Lower leg skin (tissue), 4 donors: ENCODE data around the gene LNX1. TPM values are rescaled to one million over a fixed set of nuclear protein-coding genes. Genes with fewer than 3 reads are reported as not detected.

ENCODE experiments used
- DNase-seq, 2 donors: peaks; one replicate each; pipeline ENCODE4 v3.0.0-alpha.2; 2019; ENCODE audit warnings: low spot score in 2 of 2
- H3K4me3 ChIP-seq: fragments of 200-600 bp; sonication (generic); 2 replicates; pipeline ENCODE4 v1.5.1; 2017; ENCODE audit warnings: mild to moderate bottlenecking, low read depth; ENCODE audit not compliant: poor library complexity, severe bottlenecking
- POLR2A ChIP-seq, 2 donors: fragments of 450-650 bp; IDR thresholded peaks; one replicate each; pipeline ENCODE4 v1.6.1; 2016 to 2017; ENCODE audit warnings: antibody characterized with exemption in 2 of 2, mild to moderate bottlenecking in 1 of 2, moderate library complexity in 1 of 2
- WGBS, 2 donors: methylation state at CpG; one replicate each; pipeline ENCODE4 v1.1.5; 2018; 5-methylcytosine and 5-hydroxymethylcytosine counted together
- intact Hi-C: fragments of 100-400 bp; cut with DNase I; formaldehyde crosslinking; loops from one replicate; pipeline ENCODE4 v1.15.0; 2023; ENCODE audit warnings: low total_unique reads
- total RNA-seq, 4 donors: library from RNA; depleted of rRNA; stranded (reverse); fragments of >200 nt; gene quantifications; one replicate each; pipeline ENCODE4 v1.1.0, GENCODE V29; 2016
- TF ChIP-seq, protein P1 (sequence below), 3 donors: fragments of 450-650 bp; IDR thresholded peaks; one replicate each; pipeline ENCODE4 v1.5.1; 2016; ENCODE audit warnings: antibody characterized with exemption in 3 of 3, mild to moderate bottlenecking in 3 of 3, moderate library complexity in 2 of 3

LNX1 gene
- total RNA-seq, 4 donors from 2014 or later: 37.0 to 79.9 (median 49.5) TPM

DNA sequence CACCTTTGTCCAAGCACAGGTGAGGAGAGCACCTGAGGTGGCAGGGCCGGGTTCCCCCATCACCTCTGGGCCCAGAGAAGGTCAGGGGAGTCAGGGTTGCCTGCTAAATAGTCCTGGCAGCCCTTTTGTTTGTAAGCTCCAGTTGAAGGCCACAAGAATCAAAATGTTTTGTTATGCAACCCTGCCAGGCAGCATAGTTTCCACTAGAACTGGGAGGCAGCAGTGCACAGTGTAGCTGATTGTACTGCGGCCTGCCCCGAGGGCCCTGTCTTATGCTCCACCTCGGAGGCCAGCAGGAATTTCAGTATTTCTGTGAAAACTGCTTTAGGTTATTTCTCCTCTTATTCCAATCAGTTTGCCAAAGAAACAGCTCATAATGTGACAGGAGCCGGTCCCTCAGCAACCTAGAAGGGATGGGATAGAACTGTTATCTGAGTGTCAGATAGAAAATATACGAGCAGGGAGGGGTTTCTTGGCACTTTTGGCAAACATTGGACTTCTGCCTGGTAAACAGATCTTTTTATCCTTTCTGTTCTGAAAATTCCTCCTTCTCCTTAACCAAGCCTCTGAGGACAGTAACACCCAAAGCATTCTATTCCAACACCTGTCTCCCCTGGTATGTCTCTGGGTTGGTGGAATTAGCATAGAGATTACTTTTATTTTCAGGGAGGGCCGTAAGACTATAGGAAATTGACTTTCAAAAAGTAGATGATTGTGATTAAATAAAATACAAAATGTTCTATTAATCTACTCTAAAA is 93.6 kb downstream of the LNX1 start:
- TF ChIP-seq, protein P1, sequence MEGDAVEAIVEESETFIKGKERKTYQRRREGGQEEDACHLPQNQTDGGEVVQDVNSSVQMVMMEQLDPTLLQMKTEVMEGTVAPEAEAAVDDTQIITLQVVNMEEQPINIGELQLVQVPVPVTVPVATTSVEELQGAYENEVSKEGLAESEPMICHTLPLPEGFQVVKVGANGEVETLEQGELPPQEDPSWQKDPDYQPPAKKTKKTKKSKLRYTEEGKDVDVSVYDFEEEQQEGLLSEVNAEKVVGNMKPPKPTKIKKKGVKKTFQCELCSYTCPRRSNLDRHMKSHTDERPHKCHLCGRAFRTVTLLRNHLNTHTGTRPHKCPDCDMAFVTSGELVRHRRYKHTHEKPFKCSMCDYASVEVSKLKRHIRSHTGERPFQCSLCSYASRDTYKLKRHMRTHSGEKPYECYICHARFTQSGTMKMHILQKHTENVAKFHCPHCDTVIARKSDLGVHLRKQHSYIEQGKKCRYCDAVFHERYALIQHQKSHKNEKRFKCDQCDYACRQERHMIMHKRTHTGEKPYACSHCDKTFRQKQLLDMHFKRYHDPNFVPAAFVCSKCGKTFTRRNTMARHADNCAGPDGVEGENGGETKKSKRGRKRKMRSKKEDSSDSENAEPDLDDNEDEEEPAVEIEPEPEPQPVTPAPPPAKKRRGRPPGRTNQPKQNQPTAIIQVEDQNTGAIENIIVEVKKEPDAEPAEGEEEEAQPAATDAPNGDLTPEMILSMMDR (IDR thresholded peaks at IDR 0.05): no peak
- no peak for TF ChIP-seq POLR2A (IDR thresholded peaks at IDR 0.05)
- peak in 1 of 2 donors; percentile 60 for DNase-seq
- whole genome bisulfite sequencing, 2 donors: 38 to 40% methylated on average over 7 of the region's 7 CpGs
- intact Hi-C loops: no loop called here
- no peak overlapping the region for H3K4me3 ChIP-seq

DNA sequence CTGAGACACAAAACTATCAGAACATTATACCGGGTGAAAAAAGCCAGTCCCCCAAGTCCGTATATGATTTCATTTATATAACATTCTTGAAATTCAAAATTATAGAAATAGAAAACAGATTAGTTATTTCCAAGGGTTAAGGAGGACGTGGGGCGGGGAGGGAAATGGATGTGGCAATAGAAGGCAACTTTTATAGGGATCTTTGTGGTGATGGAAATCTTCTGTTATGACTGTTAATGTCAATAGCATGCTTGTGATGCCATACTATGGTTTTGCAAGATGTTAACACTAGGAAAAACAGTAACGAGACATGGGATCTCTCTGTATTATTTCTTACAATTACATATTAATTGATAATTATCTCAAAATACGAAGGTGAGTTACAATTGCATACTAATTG is 96.4 kb downstream of the LNX1 start:
- 89 to 92% methylated on average over 6 of the region's 6 CpGs for WGBS, 2 donors
- DNase-seq: no peak
- no peak overlapping the region for H3K4me3 ChIP-seq
- no peak for TF ChIP-seq POLR2A (IDR thresholded peaks at IDR 0.05)
- TF ChIP-seq, protein P1 (IDR thresholded peaks at IDR 0.05): no peak
- intact Hi-C loops: no loop called here

DNA sequence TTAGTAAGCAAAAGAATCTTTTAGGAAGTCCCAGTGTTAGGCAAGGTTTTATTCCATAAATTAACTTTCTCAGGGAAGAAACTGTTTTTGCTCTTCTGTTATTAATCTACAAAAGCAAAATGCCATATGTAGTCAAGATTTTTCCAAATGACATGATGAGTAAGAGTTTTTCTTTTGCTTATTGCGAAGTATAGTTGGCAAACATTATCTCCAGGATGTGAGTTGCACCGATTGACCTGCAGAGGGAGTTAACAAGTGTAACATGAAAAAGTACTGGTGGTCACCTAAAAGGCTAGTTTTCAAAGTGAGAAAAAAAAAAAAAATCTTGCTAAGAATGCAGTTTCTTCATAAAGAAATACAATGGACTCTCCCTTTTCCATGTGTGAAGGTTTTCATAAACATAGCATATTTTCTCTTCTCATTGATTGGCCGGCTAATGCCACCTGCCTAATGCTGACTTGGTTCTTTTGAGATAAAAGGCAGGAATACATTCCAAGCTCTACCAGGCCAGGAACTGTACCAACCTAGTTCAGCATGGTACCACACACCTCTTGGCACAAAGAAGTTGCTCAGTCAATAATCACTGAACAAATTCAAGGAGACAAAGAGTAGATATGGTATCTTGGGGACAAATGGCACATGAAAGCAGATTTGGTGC is 100.2 kb downstream of the LNX1 start:
- TF ChIP-seq POLR2A (IDR thresholded peaks at IDR 0.05): no peak
- TF ChIP-seq, protein P1 (IDR thresholded peaks at IDR 0.05): no peak
- 38 to 40% methylated on average over 3 of the region's 3 CpGs for WGBS, 2 donors
- peak in 1 of 2 donors; percentile 41 for DNase-seq
- intact Hi-C loops: no loop called here
- H3K4me3 ChIP-seq: no peak overlapping the region

DNA sequence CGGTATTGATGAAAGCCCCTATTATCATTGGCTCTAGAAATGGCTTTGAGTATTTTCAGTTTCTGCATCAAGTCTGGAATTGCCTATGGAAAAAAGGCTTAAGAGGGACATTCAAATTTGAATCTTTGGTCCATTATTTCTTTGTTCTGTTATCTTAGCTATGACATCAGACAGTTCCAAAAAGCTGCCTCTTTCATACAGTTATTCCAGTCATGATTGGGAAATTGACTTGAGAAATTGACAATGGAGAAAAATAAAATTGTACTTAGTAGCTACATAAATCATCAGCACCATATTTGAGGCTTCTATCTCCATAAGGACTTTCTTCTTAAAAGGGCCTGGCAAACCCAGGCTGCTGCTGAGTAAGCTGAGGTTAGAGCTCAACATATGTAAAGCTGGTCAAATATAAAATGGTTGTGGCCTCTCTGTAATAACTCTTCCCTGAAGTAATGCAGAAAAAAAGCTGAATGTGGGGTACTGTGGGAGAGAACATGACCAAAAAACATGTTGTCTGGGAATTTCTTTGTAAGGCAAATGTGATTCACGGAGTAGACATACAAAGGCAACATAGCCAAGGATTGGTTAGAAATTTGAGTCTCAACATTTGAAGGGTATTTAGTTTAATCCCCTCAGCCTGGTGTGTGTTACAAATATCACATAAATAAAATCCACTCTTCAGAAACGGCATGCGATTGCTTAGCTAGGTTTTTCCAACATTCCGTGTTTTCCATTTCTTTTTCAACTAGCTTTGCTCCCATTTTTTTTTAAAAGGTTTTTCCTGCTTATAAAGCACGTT is 100.9 kb downstream of the LNX1 start:
- no peak for DNase-seq
- 58 to 65% methylated on average over 6 of the region's 6 CpGs for WGBS, 2 donors
- TF ChIP-seq, protein P1 (IDR thresholded peaks at IDR 0.05): no peak
- no peak for TF ChIP-seq POLR2A (IDR thresholded peaks at IDR 0.05)
- intact Hi-C loops: no loop called here
- no peak overlapping the region for H3K4me3 ChIP-seq

DNA sequence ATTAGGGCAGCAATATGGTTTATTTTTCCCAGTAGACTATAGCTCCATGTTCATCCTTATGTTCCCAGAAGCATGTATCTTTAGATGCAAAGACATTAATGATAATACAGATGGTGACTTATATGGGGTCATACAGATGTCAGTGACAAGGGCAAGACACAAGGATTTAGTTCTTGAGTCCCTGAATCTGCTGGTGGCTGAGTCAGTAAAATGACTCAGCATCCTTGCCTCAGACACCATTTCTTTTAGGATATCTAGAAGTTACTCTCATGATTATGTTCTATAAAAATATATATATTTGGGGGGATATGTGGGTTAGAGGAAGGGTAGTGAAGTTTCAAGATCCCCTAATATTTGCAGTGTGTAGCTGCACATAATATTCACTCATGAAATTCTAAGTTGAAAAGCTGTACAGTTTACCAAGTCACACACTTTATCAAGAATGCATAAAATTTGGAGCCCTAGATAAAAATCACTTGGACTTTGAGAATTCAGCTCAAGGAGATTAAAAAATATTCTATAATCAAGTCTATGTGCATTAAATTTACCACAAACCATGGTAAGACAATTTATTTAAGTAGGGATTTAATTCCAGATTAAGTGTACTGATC is 101.9 kb downstream of the LNX1 start:
- H3K4me3 ChIP-seq: no peak overlapping the region
- TF ChIP-seq POLR2A (IDR thresholded peaks at IDR 0.05): no peak
- TF ChIP-seq, protein P1 (IDR thresholded peaks at IDR 0.05): no peak
- intact Hi-C loops: no loop called here
- no peak for DNase-seq
